KOPT-K1 (cell line): ENCODE results near the gene PRTFDC1.
"Not testable (repeated sequence)": the region's sequence is repeated elsewhere in the genome, so short reads cannot be mapped to it uniquely, and the experiment has no call there.

Experiments used
- H3K27ac ChIP-seq: fragments of 200-600 bp; sonication (generic); 2 replicates; pipeline ENCODE4 v1.5.1; 2016; ENCODE audit warnings: antibody characterized with exemption, mild to moderate bottlenecking, low read depth, low read length; ENCODE audit not compliant: poor library complexity, severe bottlenecking
- H3K36me3 ChIP-seq: fragments of 200-600 bp; sonication (generic); 2 replicates; pipeline ENCODE4 v1.5.1; 2017; ENCODE audit warnings: antibody characterized with exemption, mild to moderate bottlenecking, low read length, moderate library complexity; ENCODE audit not compliant: insufficient read depth
- H3K9me3 ChIP-seq: fragments of 200-600 bp; sonication (generic); 2 replicates; pipeline ENCODE4 v1.5.1; 2017; ENCODE audit warnings: antibody characterized with exemption, low read length, mild to moderate bottlenecking; ENCODE audit not compliant: insufficient read depth, poor library complexity, severe bottlenecking

Gene PRTFDC1

DNA sequence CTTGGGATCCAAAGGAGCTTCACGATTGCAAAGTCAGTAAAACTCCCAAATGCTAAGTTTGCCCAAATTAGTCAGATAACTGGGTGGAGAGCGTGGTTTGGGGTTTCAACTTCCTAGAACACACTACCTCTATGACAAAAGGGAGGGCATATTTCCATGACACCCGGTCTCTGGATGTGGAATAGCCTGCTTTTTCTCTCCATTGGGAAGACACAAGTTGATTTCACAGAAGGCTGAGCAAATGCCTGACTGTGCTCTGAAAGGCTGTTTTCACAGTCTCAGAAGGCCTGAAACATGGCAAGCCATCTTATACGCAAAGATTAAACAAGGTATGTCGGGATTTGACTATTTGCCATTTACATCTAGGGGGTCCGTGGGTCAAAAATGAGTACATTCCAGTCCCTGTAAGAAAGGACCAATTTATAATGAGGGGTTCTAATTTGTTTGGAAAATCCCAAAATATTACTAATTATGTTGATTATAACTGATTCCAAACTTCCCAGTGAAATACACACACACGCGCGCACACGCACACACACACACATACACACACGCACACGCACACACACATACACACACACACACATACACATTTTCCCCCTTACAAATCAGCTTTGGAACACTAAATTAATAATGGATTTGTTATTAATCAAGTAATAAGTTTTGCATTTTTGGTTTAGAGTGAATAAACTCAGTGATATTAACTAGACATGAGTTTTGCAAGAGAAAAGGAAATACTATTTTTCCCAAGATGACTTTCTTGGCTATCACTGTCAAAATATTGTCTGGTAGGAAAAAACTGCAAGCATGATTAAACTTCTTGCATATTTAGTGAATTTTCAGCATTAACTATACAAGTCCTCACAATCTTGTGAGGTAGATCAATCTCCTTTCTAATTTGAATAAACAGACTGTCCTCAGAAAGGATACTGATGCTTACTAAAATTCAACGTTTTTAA lies 105.0 kb downstream of the PRTFDC1 start:
- H3K36me3 ChIP-seq = no peaks in the 10 kb centered on the region
- H3K27ac ChIP-seq = no peak overlapping the region
- H3K9me3 ChIP-seq = no peaks in the 10 kb centered on the region

- Histone ChIP-seq H3K36me3 (no peaks in the 10 kb centered on the region), H3K9me3 (no peaks in the 10 kb centered on the region), H3K27ac (peak overlapping the region; percentile 10)
Observed at GRCh38 chr10:24844742-24845141, 107.7 kb downstream of the PRTFDC1 start.

DNA sequence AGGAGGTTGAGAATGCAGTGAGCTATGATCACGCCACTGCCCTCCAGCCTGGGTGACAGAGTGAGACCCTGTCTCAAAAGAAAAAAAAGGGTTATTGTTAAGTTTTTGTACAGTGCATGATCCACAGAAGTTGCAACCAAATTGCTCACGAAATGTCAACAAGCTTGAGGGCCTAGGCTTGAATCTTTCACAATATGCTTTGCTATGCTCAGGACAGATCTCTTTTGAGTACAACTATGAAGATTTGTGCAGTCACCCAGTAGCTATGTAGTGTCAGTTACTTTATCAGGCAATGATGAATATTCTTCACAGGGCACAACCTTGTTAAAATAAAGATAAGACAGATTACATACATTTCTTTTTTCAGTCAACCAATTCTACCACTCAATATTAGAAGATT lies 109.2 kb downstream of the PRTFDC1 start:
- no peak overlapping the region for H3K27ac ChIP-seq
- no peaks in the 10 kb centered on the region for H3K9me3 ChIP-seq
- H3K36me3 ChIP-seq = no peaks in the 10 kb centered on the region

DNA sequence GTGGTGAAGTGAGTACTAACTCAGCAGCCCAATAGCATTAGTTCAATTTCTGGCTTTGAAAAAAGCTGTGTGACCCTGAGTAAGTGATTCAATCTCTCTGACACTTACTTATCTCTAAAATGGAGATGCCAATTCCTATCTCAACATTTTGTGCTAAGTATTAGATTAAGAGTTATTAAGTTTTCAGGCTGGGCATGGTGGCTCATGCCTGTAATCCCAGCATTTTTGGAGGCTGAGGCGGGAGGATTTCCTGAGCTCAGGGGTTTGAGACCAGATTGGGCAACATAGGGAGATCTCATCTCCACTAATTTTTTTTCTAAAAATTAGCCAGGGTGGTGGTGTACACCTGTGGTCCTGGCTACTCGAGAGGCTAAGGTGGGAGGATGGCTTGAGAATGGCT lies 109.5 kb downstream of the PRTFDC1 start:
- Histone ChIP-seq H3K27ac (no peak overlapping the region), H3K9me3 (no peaks in the 10 kb centered on the region), H3K36me3 (no peaks in the 10 kb centered on the region)

GRCh38 chr10:24841530-24841929 lies 110.9 kb downstream of the PRTFDC1 start:
- H3K36me3 ChIP-seq = no peaks in the 10 kb centered on the region
- peaks cover 5% of the 10 kb centered on the region for H3K9me3 ChIP-seq
- no peak overlapping the region for H3K27ac ChIP-seq

DNA sequence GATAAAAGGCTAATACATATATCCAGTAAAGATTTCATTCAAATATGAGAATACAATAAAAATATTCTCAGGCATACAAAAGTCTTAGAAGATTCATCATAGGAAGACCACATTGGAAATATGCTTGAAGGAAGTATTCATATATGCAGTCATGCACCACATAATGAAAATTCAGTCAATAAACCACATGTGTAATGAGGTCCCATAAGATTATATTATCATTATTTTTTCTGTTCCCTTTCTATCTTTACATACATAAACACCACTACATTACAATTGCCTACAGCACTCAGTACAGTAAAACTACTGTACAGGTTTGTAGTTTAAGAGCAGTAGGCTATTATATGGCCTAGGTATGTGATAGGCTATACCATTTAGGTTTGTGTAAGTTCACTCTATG lies 111.6 kb downstream of the PRTFDC1 start:
- Histone ChIP-seq H3K27ac (no peak overlapping the region), H3K36me3 (no peaks in the 10 kb centered on the region), H3K9me3 (peaks cover 5% of the 10 kb centered on the region)

DNA sequence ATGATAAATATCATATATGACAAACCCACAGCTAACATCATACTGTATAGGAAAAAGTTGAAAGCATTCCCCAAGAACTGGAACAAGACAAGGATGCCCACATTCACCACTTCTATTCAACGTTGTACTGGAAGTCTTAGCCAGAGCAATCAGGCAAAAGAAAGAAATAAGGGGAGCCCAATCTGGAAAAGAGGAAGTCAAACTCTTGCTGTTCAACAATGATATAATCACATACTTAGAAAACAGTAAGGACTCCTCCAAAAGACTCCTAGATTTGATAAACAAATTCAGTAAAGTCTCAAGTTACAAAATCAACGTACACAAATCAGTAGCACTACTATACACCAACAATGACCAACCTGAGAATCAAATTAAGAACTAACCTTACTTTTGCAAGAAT lies 114.6 kb downstream of the PRTFDC1 start:
- not testable (repeated sequence) for H3K27ac ChIP-seq, H3K9me3 ChIP-seq, H3K36me3 ChIP-seq

- peaks cover 5% of the 10 kb centered on the region for H3K9me3 ChIP-seq
- no peaks in the 10 kb centered on the region for H3K36me3 ChIP-seq
- H3K27ac ChIP-seq = no peak overlapping the region
Observed at GRCh38 chr10:24834869-24835268, 117.5 kb downstream of the PRTFDC1 start.

GRCh38 chr10:24826009-24826408 lies 126.4 kb downstream of the PRTFDC1 start:
- Histone ChIP-seq H3K36me3 (no peaks in the 10 kb centered on the region), H3K27ac (no peak overlapping the region), H3K9me3 (no peaks in the 10 kb centered on the region)

DNA sequence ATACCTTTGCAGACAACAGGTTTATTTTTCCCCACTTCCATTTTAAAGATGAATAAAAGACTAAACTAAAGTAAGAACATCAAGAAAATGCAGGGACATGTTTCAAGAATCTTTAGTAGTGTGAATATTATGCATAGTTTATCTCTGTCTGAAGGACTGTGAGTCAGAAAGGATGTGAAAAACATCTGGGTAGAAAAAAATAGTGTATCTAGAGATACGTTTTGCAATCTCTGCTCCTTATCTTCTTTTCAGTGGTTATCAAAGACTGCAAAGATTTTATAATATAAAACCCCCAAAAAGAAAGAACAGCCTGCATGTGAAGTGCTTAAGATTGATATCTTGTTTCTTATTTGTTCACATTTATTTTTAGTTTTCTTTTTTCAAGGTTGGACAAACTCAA lies 126.9 kb downstream of the PRTFDC1 start:
- Histone ChIP-seq H3K27ac (no peak overlapping the region), H3K36me3 (no peaks in the 10 kb centered on the region), H3K9me3 (no peaks in the 10 kb centered on the region)

- Histone ChIP-seq H3K36me3 (no peaks in the 10 kb centered on the region), H3K27ac (no peak overlapping the region), H3K9me3 (no peaks in the 10 kb centered on the region)
Observed at GRCh38 chr10:24824536-24824935, 127.9 kb downstream of the PRTFDC1 start.

- H3K36me3 ChIP-seq = no peaks in the 10 kb centered on the region
- no peaks in the 10 kb centered on the region for H3K9me3 ChIP-seq
- H3K27ac ChIP-seq = no peak overlapping the region
Observed at GRCh38 chr10:24824124-24824523, 128.3 kb downstream of the PRTFDC1 start.

- Histone ChIP-seq H3K9me3 (no peaks in the 10 kb centered on the region), H3K27ac (no peak overlapping the region), H3K36me3 (no peaks in the 10 kb centered on the region)
Observed at GRCh38 chr10:24822590-24822989, 129.8 kb downstream of the PRTFDC1 start.

DNA sequence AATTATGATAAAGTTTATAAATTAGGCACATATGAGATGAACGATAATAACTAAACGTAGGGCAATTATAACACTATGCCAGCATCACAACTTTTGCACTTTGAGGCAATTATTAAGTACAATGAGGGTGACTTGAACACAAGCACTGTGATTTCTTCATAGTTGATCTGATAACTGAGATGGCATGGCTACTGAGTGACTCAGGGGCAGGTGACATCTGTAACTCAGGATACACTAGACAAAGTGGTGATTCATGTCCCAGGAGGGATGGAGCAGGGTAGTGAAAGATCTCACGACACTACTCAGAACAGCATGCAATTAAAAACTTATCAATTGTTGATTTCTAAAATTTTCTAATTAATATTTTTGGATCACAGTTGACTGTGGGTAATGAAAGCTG lies 130.4 kb downstream of the PRTFDC1 start:
- H3K9me3 ChIP-seq = no peaks in the 10 kb centered on the region
- H3K27ac ChIP-seq = no peak overlapping the region
- H3K36me3 ChIP-seq = no peaks in the 10 kb centered on the region

GRCh38 chr10:24816868-24817396 lies 135.5 kb downstream of the PRTFDC1 start:
- no peaks in the 10 kb centered on the region for H3K36me3 ChIP-seq
- H3K27ac ChIP-seq = no peak overlapping the region
- H3K9me3 ChIP-seq = no peaks in the 10 kb centered on the region
